Measurements from ENCODE around the gene CHERP. TPM values are rescaled to one million over a fixed set of nuclear protein-coding genes. Genes with fewer than 3 reads are reported as not detected.

CHERP gene
- total and polyA plus RNA-seq, 2 of the 13 experiments (the other 11 are each of a cell fraction or from before 2014, with no cell fraction given), result 4.3 to 5.4 TPM

GRCh38 chr19:16532440-16533234 is 9.6 kb downstream of the CHERP start:
- no peak for FAIRE-seq
- H3K4me1 ChIP-seq (ENCODE audit: insufficient read depth, low read length), result no peaks in the 10 kb centered on the region
- ChIA-PET POLR2A (no interaction called here), CTCF (ENCODE audit: low intra/inter-chr PET ratio, low total read pairs) (no interaction called here)
- TF ChIP-seq ZNF646 (CRISPR knock-in tag; IDR thresholded peaks at IDR 0.05), result no peak
- TF ChIP-seq NFYB (CRISPR knock-in tag; IDR thresholded peaks at IDR 0.05), result no peak
- no peak for TF ChIP-seq BRD4 (CRISPR knock-in tag; IDR thresholded peaks at IDR 0.05)
- TF ChIP-seq RBM22 (optimal IDR thresholded peaks at IDR 0.05; ENCODE audit: low read length), result peak; percentile 23
- TF ChIP-seq IKZF1 (IDR thresholded peaks at IDR 0.05), result no peak
- no peak for TF ChIP-seq ZFAT (CRISPR knock-in tag; conservative IDR thresholded peaks at IDR 0.05)
- no peak for TF ChIP-seq ZNF670 (CRISPR knock-in tag; IDR thresholded peaks at IDR 0.05; ENCODE audit: borderline replicate concordance)
- no peak for TF ChIP-seq ZNF629 (CRISPR knock-in tag; conservative IDR thresholded peaks at IDR 0.05)
- TF ChIP-seq ZNF740 (CRISPR knock-in tag; IDR thresholded peaks at IDR 0.05), result no peak
- TF ChIP-seq DBP (CRISPR knock-in tag; IDR thresholded peaks at IDR 0.05; ENCODE audit: not compliant biosample characterization), result no peak
- TF ChIP-seq DRAP1 (CRISPR knock-in tag; IDR thresholded peaks at IDR 0.05), result no peak
- TF ChIP-seq AGO2 (optimal IDR thresholded peaks at IDR 0.05; ENCODE audit: low read depth, low read length), result peak; percentile 80
- TF ChIP-seq ZNF564 (CRISPR knock-in tag; IDR thresholded peaks at IDR 0.05), result no peak
- 0 out of 2 replicates have a peak, but pooled peaks have one; percentile 58 for TF ChIP-seq RBFOX2 (IDR thresholded peaks at IDR 0.05; ENCODE audit: low read depth, low read length)
- no peak for TF ChIP-seq ZNF180 (CRISPR knock-in tag; IDR thresholded peaks at IDR 0.05; ENCODE audit: borderline replicate concordance, low read depth)
- 98% methylated on average over 16 of the region's 47 CpGs for WGBS (ENCODE audit: low lambda C conversion rate)
- in situ Hi-C loops (cut with HindIII; ENCODE audit: extremely low pct_ligation_motif_present, low pct_unique_long_range_greater_than_20kb) (no loop called here), intact Hi-C loops (cut with micrococcal nuclease; ENCODE audit: unreplicated experiment) (no loop called here)
- no peak for DNase-seq (ENCODE audit: low spot score)
- H3K79me2 ChIP-seq (ENCODE audit: insufficient read depth, low read length), result peaks cover 14% of the 10 kb centered on the region
- peaks cover 10% of the 10 kb centered on the region; the same call in 1 of the 2 replicates for H4K20me1 ChIP-seq (ENCODE audit: insufficient read depth, low read length)
- no TSS peak for BruUV-seq (replicated peaks)
- H3K9ac ChIP-seq (ENCODE audit: insufficient read depth, low read depth, low read length), result no peak overlapping the region
- H3K4me3 ChIP-seq (replicated peaks in 1 of 3; ENCODE audit: insufficient read depth in 1 of 3, low read depth in 2 of 3, low read length in 3 of 3), result no peak overlapping the region
- no peak overlapping the region for H2AFZ ChIP-seq (ENCODE audit: low read length)
- H3K9me3 ChIP-seq (ENCODE audit: low read length), result no peaks in the 10 kb centered on the region
- H3K27me3 ChIP-seq (ENCODE audit: control insufficient read depth in 1 of 2, insufficient read depth in 2 of 2, low read length in 2 of 2), result no peaks in the 10 kb centered on the region
- no peak overlapping the region for H3K27ac ChIP-seq (ENCODE audit: extremely low read length, insufficient read depth, low read length)
- peaks cover 51 to 96% of the 10 kb centered on the region in 2 experiments for H3K36me3 ChIP-seq (replicated peaks in 1 of 2; ENCODE audit: control insufficient read depth in 1 of 2, insufficient read depth in 2 of 2, low read length in 2 of 2)
- ATAC-seq, result no peak
- no peak overlapping the region for H3K4me2 ChIP-seq (ENCODE audit: low read depth, low read length)

Data from HepG2 (cell line).